Large intestine (tissue), 3 donors: ENCODE results near the gene ZSWIM5. TPM values are rescaled to one million over a fixed set of nuclear protein-coding genes. Genes with fewer than 3 reads are reported as not detected.
"Not testable (repeated sequence)": the region's sequence is repeated elsewhere in the genome, so short reads cannot be mapped to it uniquely, and the experiment has no call there.

Source experiments
- DNase-seq, 2 donors: peaks; one replicate each; pipeline versions ENCODE4 v3.0.0 to v3.0.0-alpha.2; 2013
- H3K27ac ChIP-seq: one replicate; pipeline ENCODE4 v1.5.1; 2013; ENCODE audit warnings: low read length
- H3K27me3 ChIP-seq: 2 replicates; pipeline ENCODE4 v1.6.1; 2013; ENCODE audit warnings: low read length; ENCODE audit not compliant: control insufficient read depth, insufficient read depth
- H3K36me3 ChIP-seq: 2 replicates; pipeline ENCODE4 v1.6.1; 2013; ENCODE audit warnings: low read length; ENCODE audit not compliant: control insufficient read depth, insufficient read depth
- H3K4me1 ChIP-seq: one replicate; pipeline ENCODE4 v1.6.1; 2013; ENCODE audit warnings: low read length; ENCODE audit not compliant: control insufficient read depth, insufficient read depth
- H3K4me3 ChIP-seq: one replicate; pipeline ENCODE4 v1.5.1; 2013; ENCODE audit warnings: low read length
- H3K9me3 ChIP-seq: one replicate; pipeline ENCODE4 v1.6.1; 2013; ENCODE audit warnings: mild to moderate bottlenecking, low read depth, low read length, moderate library complexity; ENCODE audit not compliant: control insufficient read depth
- WGBS: methylation state at CpG from one replicate; pipeline ENCODE4 v1.1.5; 2013; ENCODE audit warnings: low lambda C conversion rate; ENCODE audit not compliant: insufficient coverage; 5-methylcytosine and 5-hydroxymethylcytosine counted together
- polyA plus RNA-seq: library from polyadenylated mRNA; unstranded; fragments of 120-200 nt; gene quantifications from one replicate; pipeline ENCODE4 v1.2.1, GENCODE V29; 2013

Gene ZSWIM5
- polyA plus RNA-seq, 1 donor = 9.3 TPM

DNA sequence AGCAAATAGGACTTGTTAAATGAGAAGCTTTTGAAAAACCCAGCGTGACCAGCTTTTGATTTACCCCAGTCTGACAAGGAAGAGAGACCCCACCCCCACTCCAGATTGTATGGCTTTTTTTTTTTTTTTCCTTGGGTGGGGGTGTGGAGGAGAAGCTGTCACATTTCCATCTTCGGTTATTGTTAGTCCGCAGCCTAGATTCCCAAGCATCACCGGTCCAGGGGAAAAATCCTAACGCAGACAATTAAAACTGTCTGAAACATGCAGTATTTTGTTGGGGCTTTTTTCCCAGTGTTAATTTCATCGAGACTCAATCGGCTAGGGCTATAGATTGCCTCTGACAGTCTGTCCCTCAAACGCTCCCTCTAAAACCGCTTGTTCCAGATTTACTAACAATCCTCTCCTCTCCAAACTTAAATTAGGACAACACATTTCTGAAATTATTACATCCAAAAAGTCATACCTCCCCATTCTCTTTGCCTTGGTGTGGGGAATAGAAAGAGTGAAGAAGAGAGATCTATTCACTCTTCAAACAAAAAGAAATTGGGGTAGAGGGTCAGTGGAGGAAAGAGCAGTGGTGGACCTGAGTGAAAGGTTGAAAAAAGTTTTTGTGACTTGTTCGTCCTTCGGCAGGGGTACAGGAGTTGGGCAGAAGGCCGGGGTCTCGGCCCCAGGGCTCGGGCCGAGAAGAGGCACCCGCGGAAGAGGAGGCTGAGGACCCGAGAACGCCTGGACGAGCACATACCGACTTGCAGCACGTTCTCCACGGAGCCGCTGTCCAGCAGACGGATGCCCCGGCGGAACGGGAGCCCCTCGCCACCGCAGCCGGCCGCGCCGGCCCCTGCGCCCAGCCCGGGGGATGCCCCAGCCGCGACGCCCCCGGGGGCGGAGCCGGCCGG, 1.1 kb downstream of the ZSWIM5 start:
- H3K4me3 ChIP-seq = peak overlapping the region; percentile 61
- H3K4me1 ChIP-seq = no peaks in the 10 kb centered on the region
- DNase-seq = peak; percentile 36 to 65
- no peaks in the 10 kb centered on the region for H3K36me3 ChIP-seq
- 0% methylated on average over 4 of the region's 43 CpGs for WGBS
- H3K9me3 ChIP-seq = no peaks in the 10 kb centered on the region
- H3K27ac ChIP-seq = peak overlapping the region; percentile 59
- H3K27me3 ChIP-seq = no peaks in the 10 kb centered on the region

DNA sequence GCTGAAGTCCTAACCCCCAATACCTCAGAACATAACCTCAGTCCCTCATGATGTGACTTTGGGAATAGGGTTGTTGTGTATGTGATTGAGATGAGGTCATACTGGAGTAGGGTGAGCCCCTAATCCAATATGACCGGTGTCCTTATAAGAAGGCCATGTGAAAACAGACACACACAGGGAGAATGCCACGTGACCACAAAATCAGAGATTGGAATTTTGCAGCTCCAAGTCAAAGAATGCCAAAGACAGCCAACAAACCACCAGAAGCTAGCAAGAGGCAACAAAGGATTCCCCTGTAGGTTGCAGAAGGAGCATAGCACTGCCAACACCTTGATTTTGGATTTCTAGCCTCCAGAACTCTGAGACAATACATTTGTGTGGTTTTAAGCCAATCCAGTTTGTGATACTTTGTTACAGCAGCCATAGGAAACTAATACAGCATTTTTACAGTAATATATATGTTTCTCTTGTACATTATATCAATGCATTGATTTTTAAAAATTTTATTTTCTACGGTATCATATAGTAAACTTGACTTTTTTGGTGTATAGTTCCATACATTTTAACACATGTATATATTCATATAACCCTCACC, 5.4 kb downstream of the ZSWIM5 start:
- DNase-seq = no peak
- Histone ChIP-seq H3K4me3 (no peak overlapping the region), H3K27ac (no peak overlapping the region), H3K27me3 (no peaks in the 10 kb centered on the region), H3K4me1 (no peaks in the 10 kb centered on the region), H3K9me3 (no peaks in the 10 kb centered on the region), H3K36me3 (no peaks in the 10 kb centered on the region)
- 100% methylated on average over 1 of the region's 3 CpGs for WGBS

DNA sequence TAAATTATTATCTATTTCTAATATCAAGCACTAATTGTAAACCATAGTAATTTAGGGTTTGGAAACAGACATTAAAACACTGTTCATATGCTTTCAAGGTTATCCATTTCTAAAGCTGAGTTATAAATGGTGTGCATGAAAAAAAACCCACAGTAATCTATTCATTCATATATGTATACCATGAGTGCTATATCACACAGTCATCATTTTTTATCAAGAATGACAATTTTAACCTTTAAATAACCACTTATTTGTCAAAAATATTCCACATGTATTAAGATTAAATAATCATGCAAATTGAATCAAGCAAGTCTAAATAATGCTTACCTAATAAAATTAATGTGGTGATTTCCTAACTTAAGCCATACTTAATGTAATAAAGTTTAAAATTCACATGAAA, 6.0 kb downstream of the ZSWIM5 start:
- no peak for DNase-seq
- H3K9me3 ChIP-seq = no peaks in the 10 kb centered on the region
- no peak overlapping the region for H3K4me3 ChIP-seq
- H3K27me3 ChIP-seq = no peaks in the 10 kb centered on the region
- no peak overlapping the region for H3K27ac ChIP-seq
- no peaks in the 10 kb centered on the region for H3K4me1 ChIP-seq
- no peaks in the 10 kb centered on the region for H3K36me3 ChIP-seq

DNA sequence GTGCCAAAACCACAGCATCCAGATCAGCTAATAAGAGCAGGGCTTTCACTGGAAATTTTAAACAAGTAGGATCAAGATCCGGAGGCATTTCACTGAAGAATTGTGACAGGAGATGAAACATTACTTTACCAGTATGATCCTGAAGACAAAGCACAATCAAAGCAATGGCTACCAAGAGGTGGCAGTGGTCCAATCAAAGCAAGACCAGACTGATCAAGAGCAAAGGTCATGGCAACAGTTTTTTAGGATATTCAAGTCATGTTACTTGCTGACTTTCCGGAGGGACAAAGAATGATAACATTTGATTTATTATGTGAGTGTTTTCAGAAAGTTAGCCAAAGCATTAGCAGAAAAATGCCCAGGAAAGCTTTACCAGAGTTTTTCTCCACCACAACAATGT, 8.2 kb downstream of the ZSWIM5 start:
- no peak for DNase-seq
- Histone ChIP-seq H3K4me3 (no peak overlapping the region), H3K27me3 (no peaks in the 10 kb centered on the region), H3K9me3 (no peaks in the 10 kb centered on the region), H3K4me1 (no peaks in the 10 kb centered on the region), H3K36me3 (no peaks in the 10 kb centered on the region), H3K27ac (no peak overlapping the region)
- no CpG with 5 or more reads among the region's 2 CpGs for WGBS

DNA sequence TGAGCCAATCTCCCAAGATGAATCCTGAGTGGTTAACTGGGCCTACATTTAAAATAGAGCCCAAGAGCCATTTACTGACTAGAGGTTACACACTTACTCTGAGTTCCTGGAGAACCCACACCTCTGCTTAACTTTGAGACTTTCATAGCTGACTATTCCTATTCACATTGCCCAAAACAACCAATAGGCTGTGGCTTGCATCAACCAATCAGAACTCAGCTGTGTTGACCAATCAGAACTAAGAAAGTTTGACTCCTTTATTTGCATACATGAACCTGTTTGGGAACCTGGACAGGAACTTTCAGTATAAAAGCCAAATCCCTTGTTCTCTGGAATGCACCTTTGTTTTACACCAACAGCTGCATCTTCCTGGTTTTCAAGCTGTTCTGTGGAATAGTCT, 9.5 kb downstream of the ZSWIM5 start:
- Histone ChIP-seq H3K4me1 (no peaks in the 10 kb centered on the region), H3K4me3 (no peak overlapping the region), H3K9me3 (no peaks in the 10 kb centered on the region), H3K27me3 (no peaks in the 10 kb centered on the region), H3K36me3 (no peaks in the 10 kb centered on the region), H3K27ac (no peak overlapping the region)
- no peak for DNase-seq

DNA sequence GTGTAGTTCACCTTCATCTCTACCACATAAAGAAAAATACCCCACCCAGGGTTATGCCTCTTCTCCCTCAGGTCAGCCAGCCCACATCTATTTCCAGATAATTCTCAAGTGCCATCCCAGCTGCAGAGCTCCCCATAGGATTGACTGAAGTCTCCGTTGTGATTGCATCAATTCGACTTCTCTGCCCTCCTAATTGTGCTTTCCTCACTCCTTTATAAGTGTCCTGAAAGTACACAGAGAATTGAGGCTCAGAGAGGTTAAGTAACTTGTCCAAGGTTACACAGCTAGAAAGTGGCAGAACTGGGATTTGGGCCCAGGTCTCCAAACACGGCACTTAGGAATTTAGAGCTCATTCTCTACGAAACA, 15.0 kb downstream of the ZSWIM5 start:
- WGBS = 100% methylated on average over 2 of the region's 4 CpGs
- H3K4me3 ChIP-seq = no peak overlapping the region
- no peaks in the 10 kb centered on the region for H3K9me3 ChIP-seq
- DNase-seq = no peak
- no peaks in the 10 kb centered on the region for H3K27me3 ChIP-seq
- H3K4me1 ChIP-seq = no peaks in the 10 kb centered on the region
- H3K36me3 ChIP-seq = no peaks in the 10 kb centered on the region
- no peak overlapping the region for H3K27ac ChIP-seq

DNA sequence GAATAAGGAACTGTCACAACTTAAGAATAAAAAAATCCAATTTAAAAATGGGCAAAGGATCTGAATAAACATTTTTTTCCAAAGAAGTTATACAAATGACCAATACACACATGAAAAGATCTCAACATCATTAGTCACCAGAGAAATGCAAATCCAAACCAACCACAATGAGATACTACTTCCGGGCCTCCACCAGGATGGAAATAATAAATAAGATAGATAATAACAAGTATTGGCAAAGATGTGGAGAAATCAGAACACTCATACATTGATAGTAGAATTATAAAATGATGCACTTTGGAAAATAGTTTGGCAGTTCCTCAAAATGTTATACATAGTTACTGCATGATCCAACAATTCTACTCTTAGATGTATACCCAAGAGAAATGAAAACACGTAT, 18.7 kb downstream of the ZSWIM5 start:
- H3K36me3 ChIP-seq = no peaks in the 10 kb centered on the region
- no peak overlapping the region for H3K27ac ChIP-seq
- no peak overlapping the region for H3K4me3 ChIP-seq
- no peaks in the 10 kb centered on the region for H3K4me1 ChIP-seq
- DNase-seq = no peak
- no peaks in the 10 kb centered on the region for H3K9me3 ChIP-seq
- no peaks in the 10 kb centered on the region for H3K27me3 ChIP-seq
- no CpG with 5 or more reads among the region's 2 CpGs for WGBS

DNA sequence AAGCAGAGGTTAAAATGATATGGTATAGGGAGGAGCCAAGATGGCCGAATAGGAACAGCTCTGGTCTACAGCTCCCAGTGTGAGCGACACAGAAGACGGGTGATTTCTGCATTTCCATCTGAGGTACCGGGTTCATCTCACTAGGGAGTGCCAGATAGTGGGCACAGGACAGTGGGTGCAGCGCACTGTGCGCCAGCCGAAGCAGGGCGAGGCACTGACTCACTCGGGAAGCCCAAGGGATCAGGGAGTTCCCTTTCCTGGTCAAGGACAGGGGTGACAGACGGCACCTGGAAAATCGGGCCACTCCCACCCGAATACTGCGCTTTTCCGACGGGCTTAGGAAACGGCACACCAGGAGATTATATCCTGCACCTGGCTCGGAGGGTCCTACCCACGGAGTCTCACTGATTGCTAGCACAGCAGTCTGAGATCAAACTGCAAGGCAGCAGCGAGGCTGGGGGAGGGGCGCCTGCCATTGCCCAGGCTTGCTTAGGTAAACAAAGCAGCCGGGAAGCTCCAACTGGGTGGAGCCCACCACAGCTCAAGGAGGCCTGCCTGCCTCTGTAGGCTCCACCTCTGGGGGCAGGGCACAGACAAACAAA, 26.4 kb downstream of the ZSWIM5 start:
- not testable (repeated sequence) for H3K4me3 ChIP-seq, DNase-seq, H3K36me3 ChIP-seq, H3K4me1 ChIP-seq, H3K27me3 ChIP-seq, H3K27ac ChIP-seq, H3K9me3 ChIP-seq
- WGBS = no CpG with 5 or more reads among the region's 21 CpGs

DNA sequence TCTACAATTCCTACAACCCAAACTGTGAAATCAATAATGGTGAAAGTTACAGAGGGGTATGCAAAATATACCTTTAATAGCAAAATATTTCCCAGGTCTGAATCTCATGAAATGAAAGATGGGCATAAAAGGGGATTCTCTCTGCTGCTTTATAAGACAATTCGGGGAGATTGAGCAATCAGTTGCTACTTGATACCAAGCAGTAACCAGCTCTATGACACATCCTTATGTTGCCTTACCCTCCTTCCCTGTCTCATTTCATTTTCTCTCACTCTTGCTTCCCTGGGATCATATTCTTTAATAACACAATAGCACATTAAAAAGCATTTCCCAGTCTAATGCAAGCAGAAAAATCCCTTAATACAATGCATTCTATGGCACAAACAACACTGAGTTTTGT, 29.0 kb downstream of the ZSWIM5 start:
- Histone ChIP-seq H3K27me3 (no peaks in the 10 kb centered on the region), H3K4me1 (peaks cover 3% of the 10 kb centered on the region), H3K9me3 (peaks cover 6% of the 10 kb centered on the region), H3K4me3 (no peak overlapping the region), H3K27ac (no peak overlapping the region), H3K36me3 (no peaks in the 10 kb centered on the region)
- WGBS = no CpG with 5 or more reads among the region's 1 CpG
- DNase-seq = no peak

DNA sequence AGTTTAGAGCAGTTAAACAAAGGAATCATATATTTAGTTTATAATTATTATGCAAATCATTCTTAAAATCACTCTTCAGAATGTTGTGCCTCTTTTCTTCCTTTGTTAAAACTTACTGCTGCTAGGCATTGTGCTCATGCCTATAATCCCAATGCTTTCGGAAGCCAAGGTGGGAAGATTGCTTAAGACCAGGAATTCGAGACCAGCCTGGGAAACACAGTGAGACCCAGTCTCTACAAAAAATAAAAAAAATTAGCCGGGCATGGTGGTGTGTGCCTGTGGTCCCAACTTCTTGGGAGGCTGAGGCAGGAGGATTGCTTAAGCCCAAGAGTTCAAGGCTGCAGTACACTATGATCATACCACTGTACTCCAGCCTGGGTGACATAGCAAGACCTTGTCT, 33.6 kb downstream of the ZSWIM5 start:
- no peak for DNase-seq
- Histone ChIP-seq H3K9me3 (no peaks in the 10 kb centered on the region), H3K36me3 (no peaks in the 10 kb centered on the region), H3K27me3 (no peaks in the 10 kb centered on the region), H3K4me1 (no peaks in the 10 kb centered on the region), H3K27ac (no peak overlapping the region), H3K4me3 (no peak overlapping the region)
- WGBS = no CpG with 5 or more reads among the region's 3 CpGs
